GM12891 (cell line): Measurements from ENCODE around the gene GFOD1.

Experiments
- POLR2A ChIP-seq: IDR thresholded peaks from 2 replicates; pipeline ENCODE4 v1.6.1; 2011; ENCODE audit warnings: low read depth, low read length, control low read depth
- POLR2AphosphoS5 ChIP-seq: IDR thresholded peaks from 2 replicates; pipeline ENCODE4 v1.6.1; 2011; ENCODE audit warnings: low read depth, low read length, control low read depth
- SPI1 ChIP-seq: IDR thresholded peaks from 2 replicates; pipeline ENCODE4 v1.6.1; 2011; ENCODE audit warnings: low read depth, low read length, control low read depth
- TAF1 ChIP-seq: IDR thresholded peaks from 2 replicates; pipeline ENCODE4 v1.6.1; 2011; ENCODE audit warnings: low read depth, low read length, control low read depth

DNA sequence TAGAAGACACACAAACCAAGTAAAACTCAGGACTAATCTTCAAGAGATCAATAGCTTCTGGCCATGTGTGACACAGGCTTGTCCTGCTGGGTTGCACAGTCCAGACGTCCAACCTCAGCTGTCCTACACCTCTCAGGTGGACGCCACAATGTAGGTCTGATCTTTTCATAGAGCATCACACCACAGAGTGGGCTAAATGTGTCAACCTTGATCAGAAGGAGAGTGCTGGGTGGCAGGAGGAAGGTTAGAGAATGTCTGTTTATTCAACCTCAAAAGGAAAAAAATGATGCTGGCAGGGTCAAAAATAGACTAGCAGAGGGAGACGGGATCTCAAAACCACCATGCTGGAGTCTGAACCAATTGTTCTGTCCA, 41.7 kb downstream of the GFOD1 start:
- TF ChIP-seq POLR2AphosphoS5 (no peak), POLR2A (no peak), TAF1 (no peak), SPI1 (no peak)
